Smooth muscle cell (in vitro differentiated cells): ENCODE measurements around the gene CCL27. TPM values are rescaled to one million over a fixed set of nuclear protein-coding genes. Genes with fewer than 3 reads are reported as not detected.
A peak's percentile ranks its signal among the peaks of the same experiment; 100 is the strongest.
"Not testable (repeated sequence)": the region's sequence is repeated elsewhere in the genome, so short reads cannot be mapped to it uniquely, and the experiment has no call there.

Source experiments
- DNase-seq: peaks from one replicate; lab custom pipeline; 2025; ENCODE audit not compliant: unreplicated experiment; lab: John Stamatoyannopoulos, UW
- H2AFZ ChIP-seq: fragments of 200-600 bp; sonication (generic); 2 replicates; pipeline ENCODE4 v1.6.0; 2016; ENCODE audit warnings: antibody characterized with exemption, low read depth, mild to moderate bottlenecking
- H3F3A ChIP-seq: fragments of 200-600 bp; sonication (generic); 2 replicates; pipeline ENCODE4 v1.6.0; 2017; ENCODE audit warnings: antibody characterized with exemption, low read depth
- H3K27ac ChIP-seq: fragments of 200-600 bp; sonication (generic); 2 replicates; pipeline ENCODE4 v1.5.1; 2016; ENCODE audit warnings: low read depth, mild to moderate bottlenecking
- H3K27me3 ChIP-seq: fragments of 200-600 bp; sonication (generic); 2 replicates; pipeline ENCODE4 v1.6.1; 2016; ENCODE audit warnings: low read depth, mild to moderate bottlenecking
- H3K36me3 ChIP-seq: fragments of 200-600 bp; sonication (generic); 2 replicates; pipeline ENCODE4 v1.5.1; 2016; ENCODE audit warnings: low read depth
- H3K4me1 ChIP-seq: fragments of 200-600 bp; sonication (generic); 2 replicates; pipeline ENCODE4 v1.5.1; 2016; ENCODE audit warnings: low read depth
- H3K4me2 ChIP-seq: fragments of 200-600 bp; sonication (generic); 2 replicates; pipeline ENCODE4 v1.6.0; 2016; ENCODE audit warnings: mild to moderate bottlenecking
- H3K4me3 ChIP-seq: fragments of 200-600 bp; sonication (generic); 2 replicates; pipeline ENCODE4 v1.5.1; 2016; ENCODE audit warnings: mild to moderate bottlenecking
- H3K79me2 ChIP-seq: fragments of 200-600 bp; sonication (generic); 2 replicates; pipeline ENCODE4 v1.6.0; 2016; ENCODE audit warnings: low read depth, mild to moderate bottlenecking
- H3K9ac ChIP-seq: fragments of 200-600 bp; sonication (generic); 2 replicates; pipeline ENCODE4 v1.6.0; 2016; ENCODE audit warnings: low read depth
- H3K9me3 ChIP-seq: fragments of 200-600 bp; sonication (generic); replicated peaks from 2 replicates; pipeline ENCODE4 v1.5.1; 2016; ENCODE audit warnings: low read depth
- H4K20me1 ChIP-seq: fragments of 200-600 bp; sonication (generic); 2 replicates; pipeline ENCODE4 v1.6.0; 2016; ENCODE audit warnings: low read depth
- WGBS: methylation state at CpG from one replicate; pipeline ENCODE4 v1.1.7; 2016; ENCODE audit warnings: low lambda C conversion rate; 5-methylcytosine and 5-hydroxymethylcytosine counted together
- polyA plus RNA-seq: library from polyadenylated mRNA; unstranded; fragments of >200 nt; fragmentation: Nextera tagmentation; extraction: Ambion mirVana; gene quantifications from 2 replicates; pipeline ENCODE4 v1.2.1, GENCODE V29; 2016
- total RNA-seq: library from RNA; depleted of rRNA; stranded (reverse); fragments of >200 nt; gene quantifications from 2 replicates; pipeline ENCODE4 v1.2.3, GENCODE V29; 2014
- TF ChIP-seq, protein P1 (sequence below): fragments of 200-600 bp; sonication (generic); IDR thresholded peaks from 2 replicates; pipeline ENCODE4 v1.5.1; 2017; ENCODE audit warnings: borderline replicate concordance, mild to moderate bottlenecking, antibody characterized with exemption; ENCODE audit not compliant: insufficient read depth, poor library complexity, severe bottlenecking

The CCL27 gene
- total and polyA plus RNA-seq, 2 experiments from 2014 or later, result 1.0 to 3.6 TPM

DNA sequence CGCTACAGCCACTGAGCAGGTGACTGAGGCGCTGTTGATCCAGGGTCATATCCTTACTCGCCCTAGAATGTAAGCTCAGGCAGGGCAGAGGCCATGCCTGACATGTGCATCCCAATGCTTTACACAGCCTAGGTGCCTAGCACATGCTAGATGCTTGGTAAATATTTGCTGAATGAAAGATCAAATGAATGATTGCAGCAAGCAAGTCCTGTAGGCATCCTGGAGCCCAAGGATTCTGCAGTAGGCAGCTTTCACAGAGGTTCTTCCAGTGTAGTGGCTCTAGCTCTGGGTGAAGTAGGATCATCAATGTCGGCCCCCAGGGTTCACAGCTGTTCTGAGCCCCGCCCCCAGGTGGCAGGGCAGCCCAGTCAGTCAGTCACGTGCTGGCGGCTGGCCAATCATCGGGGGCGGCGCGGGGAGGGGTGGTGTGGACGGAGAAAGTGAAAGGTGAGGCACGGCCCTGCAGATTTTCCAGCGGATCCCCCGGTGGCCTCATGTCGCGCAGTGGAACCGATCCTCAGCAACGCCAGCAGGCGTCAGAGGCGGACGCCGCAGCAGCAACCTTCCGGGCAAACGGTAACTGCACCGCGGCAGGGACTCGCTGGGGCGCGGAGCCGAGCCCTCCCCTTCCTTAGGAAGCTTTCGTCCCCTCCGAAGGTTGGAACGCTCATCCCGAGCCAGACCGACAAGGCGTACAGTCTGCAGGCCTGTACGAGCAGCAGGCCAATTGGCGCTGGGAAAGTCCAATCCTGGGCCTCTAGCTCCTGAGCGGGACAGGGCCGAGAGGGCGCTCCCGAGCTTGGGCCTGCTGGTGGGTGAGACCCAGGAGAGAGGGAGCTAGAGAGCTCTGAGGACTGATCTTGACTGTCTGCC, 16.0 kb downstream of the CCL27 start, which contains the start of gene GALT:
Gene GALT, plus strand, starts transcription at position 465 of the 873 bp plus-strand sequence. Its CDS starts 30 bp downstream, at position 495.
- H3K27me3 ChIP-seq, result no peaks in the 10 kb centered on the region
- peak within 1 kb of the TSS; percentile 58 for H3K27ac ChIP-seq
- peaks cover 8% of the 10 kb centered on the region for H3K4me1 ChIP-seq
- WGBS, result 5% methylated on average over 42 of the region's 43 CpGs
- H3K79me2 ChIP-seq, result peaks cover 21% of the 10 kb centered on the region
- peak within 1 kb of the TSS; percentile 96 for H3K4me2 ChIP-seq
- peak; percentile 83 for DNase-seq
- H3K9me3 ChIP-seq, result no peaks in the 10 kb centered on the region
- TF ChIP-seq, protein P1, sequence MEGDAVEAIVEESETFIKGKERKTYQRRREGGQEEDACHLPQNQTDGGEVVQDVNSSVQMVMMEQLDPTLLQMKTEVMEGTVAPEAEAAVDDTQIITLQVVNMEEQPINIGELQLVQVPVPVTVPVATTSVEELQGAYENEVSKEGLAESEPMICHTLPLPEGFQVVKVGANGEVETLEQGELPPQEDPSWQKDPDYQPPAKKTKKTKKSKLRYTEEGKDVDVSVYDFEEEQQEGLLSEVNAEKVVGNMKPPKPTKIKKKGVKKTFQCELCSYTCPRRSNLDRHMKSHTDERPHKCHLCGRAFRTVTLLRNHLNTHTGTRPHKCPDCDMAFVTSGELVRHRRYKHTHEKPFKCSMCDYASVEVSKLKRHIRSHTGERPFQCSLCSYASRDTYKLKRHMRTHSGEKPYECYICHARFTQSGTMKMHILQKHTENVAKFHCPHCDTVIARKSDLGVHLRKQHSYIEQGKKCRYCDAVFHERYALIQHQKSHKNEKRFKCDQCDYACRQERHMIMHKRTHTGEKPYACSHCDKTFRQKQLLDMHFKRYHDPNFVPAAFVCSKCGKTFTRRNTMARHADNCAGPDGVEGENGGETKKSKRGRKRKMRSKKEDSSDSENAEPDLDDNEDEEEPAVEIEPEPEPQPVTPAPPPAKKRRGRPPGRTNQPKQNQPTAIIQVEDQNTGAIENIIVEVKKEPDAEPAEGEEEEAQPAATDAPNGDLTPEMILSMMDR, result peak; percentile 23
- H3F3A ChIP-seq, result peaks cover 6% of the 10 kb centered on the region
- H3K9ac ChIP-seq, result peak within 1 kb of the TSS; percentile 46
- no peaks in the 10 kb centered on the region for H4K20me1 ChIP-seq
- H3K36me3 ChIP-seq, result no peaks in the 10 kb centered on the region
- peak within 1 kb of the TSS; percentile 73 for H3K4me3 ChIP-seq
- peak within 1 kb of the TSS; percentile 95 for H2AFZ ChIP-seq

GRCh38 chr9:34644766-34645314, 17.6 kb downstream of the CCL27 start:
- H3K9me3 ChIP-seq, result no peaks in the 10 kb centered on the region
- no peak overlapping the region for H3K27ac ChIP-seq
- H2AFZ ChIP-seq, result no peak overlapping the region
- no peaks in the 10 kb centered on the region for H4K20me1 ChIP-seq
- peaks cover 21% of the 10 kb centered on the region for H3K79me2 ChIP-seq
- H3K4me2 ChIP-seq, result no peak overlapping the region
- H3K9ac ChIP-seq, result no peak overlapping the region
- TF ChIP-seq, protein P1, result no peak
- H3K36me3 ChIP-seq, result no peaks in the 10 kb centered on the region
- DNase-seq, result no peak
- peaks cover 8% of the 10 kb centered on the region for H3K4me1 ChIP-seq
- no peaks in the 10 kb centered on the region for H3K27me3 ChIP-seq
- no peak overlapping the region for H3K4me3 ChIP-seq
- no peaks in the 10 kb centered on the region for H3F3A ChIP-seq

DNA sequence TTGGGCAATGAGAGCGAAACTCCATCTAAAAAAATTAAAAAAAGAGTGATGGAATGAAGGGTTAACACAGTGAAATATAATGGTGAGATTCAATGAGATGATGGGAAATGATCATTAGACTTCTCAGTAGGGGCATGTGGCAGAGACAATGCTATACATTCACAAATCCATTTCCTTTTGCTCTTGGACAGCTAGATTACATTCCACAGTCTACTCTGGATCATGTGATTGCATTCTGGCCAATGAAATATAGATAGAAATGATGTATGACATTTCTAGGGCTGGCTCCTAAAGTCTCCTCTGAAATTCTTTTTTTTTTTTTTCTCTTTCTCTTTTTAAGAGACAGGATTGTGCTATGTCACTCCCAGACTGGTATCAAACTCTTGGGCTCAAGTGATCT, 19.8 kb downstream of the CCL27 start:
- Histone ChIP-seq H3K36me3 (no peaks in the 10 kb centered on the region), H3K79me2 (peaks cover 6% of the 10 kb centered on the region), H3K9me3 (no peaks in the 10 kb centered on the region), H3K27ac (no peak overlapping the region), H4K20me1 (no peaks in the 10 kb centered on the region), H2AFZ (no peak overlapping the region), H3K9ac (no peak overlapping the region), H3K27me3 (no peaks in the 10 kb centered on the region), H3K4me1 (peaks cover 10% of the 10 kb centered on the region), H3K4me3 (no peak overlapping the region), H3K4me2 (no peak overlapping the region), H3F3A (no peaks in the 10 kb centered on the region)
- no peak for DNase-seq
- TF ChIP-seq, protein P1, result no peak
- whole genome bisulfite sequencing, result 100% methylated on average over 1 of the region's 1 CpG

GRCh38 chr9:34639322-34639721, 23.1 kb downstream of the CCL27 start:
- H3K27ac ChIP-seq, H3K27me3 ChIP-seq, H4K20me1 ChIP-seq, H3K4me3 ChIP-seq, H3K9ac ChIP-seq, H3K9me3 ChIP-seq, H2AFZ ChIP-seq, H3K4me2 ChIP-seq, DNase-seq, H3F3A ChIP-seq, H3K36me3 ChIP-seq: not testable (repeated sequence)
- H3K79me2 ChIP-seq, result peaks cover 10% of the 10 kb centered on the region
- H3K4me1 ChIP-seq, result peaks cover 13% of the 10 kb centered on the region
- over 99% methylated on average over 8 of the region's 8 CpGs for WGBS
